H1 (cell line): ENCODE measurements around the gene ICA1. TPM values are rescaled to one million over a fixed set of nuclear protein-coding genes. Genes with fewer than 3 reads are reported as not detected.

ENCODE experiments used
- CTCF ChIA-PET: fragments of 300-600 bp; sonication (Branson Sonifier 250); formaldehyde crosslinking; loops from one replicate; lab custom pipeline; 2021; ENCODE audit not compliant: partially characterized antibody; lab: Charles Lee
- POLR2A ChIA-PET: fragments of 300-600 bp; sonication (Branson Sonifier 250); formaldehyde crosslinking; loops from one replicate; lab custom pipeline; 2021; ENCODE audit warnings: inconsistent platforms; ENCODE audit not compliant: partially characterized antibody; lab: Charles Lee
- DNase-seq, 2 experiments: peaks; one replicate each; pipeline versions ENCODE4 v3.0.0 to v3.0.0-alpha.2; 2010 to 2022; ENCODE audit warnings: low spot score in 2 of 2, low read depth in 1 of 2, mixed read lengths in 1 of 2
- FAIRE-seq: peaks from 2 replicates; lab custom pipeline; 2011; peaks lifted over from hg19 to GRCh38; lab: Jason Lieb, UNC
- H2AFZ ChIP-seq: 2 replicates; pipeline ENCODE4 v1.8.1; 2012; ENCODE audit warnings: low read length, inconsistent platforms
- H2AK5ac ChIP-seq: 2 replicates; pipeline ENCODE4 v1.6.1; 2013; ENCODE audit warnings: low read depth, low read length
- H2BK120ac ChIP-seq: replicated peaks from 2 replicates; pipeline ENCODE3; 2013; ENCODE audit warnings: low read depth, low read length, inconsistent platforms
- H2BK12ac ChIP-seq: 2 replicates; pipeline ENCODE4 v1.6.1; 2013; ENCODE audit warnings: low read depth, low read length
- H2BK15ac ChIP-seq: 2 replicates; pipeline ENCODE4 v1.6.1; 2013; ENCODE audit warnings: low read length
- H2BK20ac ChIP-seq: 2 replicates; pipeline ENCODE4 v1.6.1; 2013; ENCODE audit warnings: low read length
- H2BK5ac ChIP-seq: 2 replicates; pipeline ENCODE4 v1.6.1; 2013; ENCODE audit warnings: low read depth, low read length
- H3K14ac ChIP-seq: 2 replicates; pipeline ENCODE4 v1.6.1; 2013; ENCODE audit warnings: inconsistent platforms; ENCODE audit not compliant: insufficient read length
- H3K18ac ChIP-seq: 2 replicates; pipeline ENCODE4 v1.6.1; 2013; ENCODE audit warnings: low read length; ENCODE audit errors: extremely low read depth
- H3K23ac ChIP-seq: 2 replicates; pipeline ENCODE4 v1.6.1; 2013; ENCODE audit warnings: inconsistent platforms; ENCODE audit not compliant: insufficient read length
- H3K23me2 ChIP-seq: 2 replicates; pipeline ENCODE4 v1.6.1; 2013; ENCODE audit warnings: low read depth, low read length
- H3K27ac ChIP-seq: 2 replicates; pipeline ENCODE4 v1.6.1; 2011; ENCODE audit warnings: low read depth, low read length, inconsistent platforms
- H3K27me3 ChIP-seq, 4 experiments: replicated peaks in 1 of 4; 1 replicate in 1 of 4; 2 replicates in 3 of 4; pipeline versions ENCODE4 v1.6.1 to v1.8.1; 2011 to 2013; ENCODE audit warnings: low read length in 3 of 4, mild to moderate bottlenecking in 3 of 4, inconsistent platforms in 2 of 4, mixed read lengths in 2 of 4, moderate library complexity in 1 of 4; ENCODE audit not compliant: control insufficient read depth in 3 of 4, insufficient read depth in 3 of 4; ENCODE audit errors: extremely low read depth in 1 of 4
- H3K36me3 ChIP-seq, 4 experiments: 2 replicates each; pipeline versions ENCODE4 v1.6.1 to v1.8.1; 2011 to 2013; ENCODE audit warnings: mild to moderate bottlenecking in 4 of 4, low read length in 3 of 4, moderate library complexity in 2 of 4, control low read depth in 1 of 4, inconsistent platforms in 1 of 4; ENCODE audit not compliant: insufficient read depth in 4 of 4, control insufficient read depth in 2 of 4
- H3K4ac ChIP-seq: replicated peaks from 2 replicates; pipeline ENCODE3; 2013; ENCODE audit warnings: low read length, low read depth, mixed read lengths, inconsistent platforms; ENCODE audit not compliant: insufficient read length
- H3K4me1 ChIP-seq, 4 experiments: replicated peaks in 1 of 4; 1 replicate in 1 of 4; 2 replicates in 3 of 4; pipeline versions ENCODE4 v1.6.1 to v1.8.1; 2011 to 2013; ENCODE audit warnings: low read length in 3 of 4, inconsistent platforms in 2 of 4, mixed read lengths in 1 of 4; ENCODE audit not compliant: insufficient read depth in 4 of 4, control insufficient read depth in 3 of 4
- H3K4me2 ChIP-seq, 2 experiments: 2 replicates each; pipeline versions ENCODE4 v1.6.1 to v1.8.1; 2011 to 2013; ENCODE audit warnings: low read depth in 2 of 2, low read length in 2 of 2, control low read depth in 1 of 2, inconsistent platforms in 1 of 2, mild to moderate bottlenecking in 1 of 2; ENCODE audit not compliant: insufficient read depth in 1 of 2
- H3K4me3 ChIP-seq, 4 experiments: fragments of 200-600, 300-600 bp in 1 of 4; sonication (generic), shearing (Covaris generic), sonication (Bioruptor Twin) in 1 of 4; 2 replicates each; pipeline versions ENCODE4 v1.5.1 to v1.8.1; 2011 to 2016; ENCODE audit warnings: low read length in 4 of 4, low read depth in 3 of 4, control low read depth in 2 of 4, inconsistent platforms in 2 of 4, mild to moderate bottlenecking in 2 of 4, mixed read lengths in 1 of 4, moderate library complexity in 1 of 4; ENCODE audit not compliant: insufficient read depth in 2 of 4; ENCODE audit errors: extremely low read depth in 1 of 4
- H3K56ac ChIP-seq: replicated peaks from 2 replicates; pipeline ENCODE3; 2013; ENCODE audit warnings: low read depth, mild to moderate bottlenecking, mixed read lengths, low read length, inconsistent platforms; ENCODE audit not compliant: insufficient read length
- H3K79me1 ChIP-seq: 2 replicates; pipeline ENCODE4 v1.6.1; 2013; ENCODE audit warnings: low read depth, low read length, control low read depth
- H3K79me2 ChIP-seq, 2 experiments: 2 replicates each; pipeline versions ENCODE4 v1.6.1 to v1.8.1; 2012 to 2013; ENCODE audit warnings: low read length in 2 of 2, mild to moderate bottlenecking in 2 of 2, inconsistent platforms in 1 of 2; ENCODE audit not compliant: insufficient read depth in 2 of 2, control insufficient read depth in 1 of 2
- H3K9ac ChIP-seq, 4 experiments: replicated peaks in 1 of 4; 1 replicate in 1 of 4; 2 replicates in 3 of 4; pipeline versions ENCODE4 v1.6.1 to v1.8.1; 2011 to 2013; ENCODE audit warnings: low read depth in 3 of 4, low read length in 3 of 4, control low read depth in 2 of 4, mild to moderate bottlenecking in 2 of 4, moderate library complexity in 2 of 4, inconsistent platforms in 1 of 4; ENCODE audit errors: extremely low read depth in 1 of 4
- H3K9me3 ChIP-seq, 2 experiments: 2 replicates each; pipeline versions ENCODE4 v1.6.1 to v1.8.1; 2012 to 2013; ENCODE audit warnings: mild to moderate bottlenecking in 2 of 2, moderate library complexity in 2 of 2, control low read depth in 1 of 2, inconsistent platforms in 1 of 2, low read depth in 1 of 2, low read length in 1 of 2, mixed read lengths in 1 of 2; ENCODE audit not compliant: insufficient read depth in 2 of 2
- H4K20me1 ChIP-seq, 2 experiments: replicated peaks in 1 of 2; 2 replicates each; pipeline versions ENCODE3 to v1.8.1; 2011 to 2013; ENCODE audit warnings: inconsistent platforms in 2 of 2, low read length in 2 of 2, mild to moderate bottlenecking in 1 of 2; ENCODE audit not compliant: insufficient read depth in 2 of 2, control insufficient read depth in 1 of 2
- H4K5ac ChIP-seq: 2 replicates; pipeline ENCODE4 v1.6.1; 2013; ENCODE audit warnings: low read length, low read depth, mixed read lengths, inconsistent platforms; ENCODE audit not compliant: insufficient read length
- H4K8ac ChIP-seq: 2 replicates; pipeline ENCODE4 v1.8.0; 2013; ENCODE audit warnings: mild to moderate bottlenecking, moderate library complexity, low read length, inconsistent platforms; ENCODE audit not compliant: insufficient read depth; ENCODE audit errors: extremely low read depth
- H4K91ac ChIP-seq: replicated peaks from 2 replicates; pipeline ENCODE3; 2013; ENCODE audit warnings: low read length, mixed read lengths, inconsistent platforms; ENCODE audit not compliant: insufficient read length
- ATF3 ChIP-seq: IDR thresholded peaks from 2 replicates; pipeline ENCODE4 v1.6.1; 2011; ENCODE audit warnings: low read depth, mild to moderate bottlenecking, low read length; ENCODE audit not compliant: insufficient read depth
- BCL11A ChIP-seq, 2 experiments: IDR thresholded peaks; one replicate each; pipeline ENCODE4 v1.6.1; 2011; ENCODE audit warnings: low read depth in 2 of 2, low read length in 2 of 2, mild to moderate bottlenecking in 2 of 2
- CEBPB ChIP-seq: IDR thresholded peaks from 2 replicates; pipeline ENCODE4 v1.6.1; 2012; ENCODE audit warnings: low read depth, low read length
- JUND ChIP-seq: IDR thresholded peaks from 2 replicates; pipeline ENCODE4 v1.6.1; 2011; ENCODE audit warnings: mild to moderate bottlenecking, improper control_type of control experiment, low read length
- MAX ChIP-seq: IDR thresholded peaks from 2 replicates; pipeline ENCODE4 v1.6.1; 2012; ENCODE audit warnings: inconsistent platforms
- NRF1 ChIP-seq: IDR thresholded peaks from 2 replicates; pipeline ENCODE4 v1.6.1; 2011; ENCODE audit warnings: mild to moderate bottlenecking, low read depth, low read length, improper control_type of control experiment
- PHF8 ChIP-seq: fragments of 200-600 bp; sonication (generic); conservative IDR thresholded peaks from 2 replicates; pipeline ENCODE4 v1.7.1; 2012; ENCODE audit warnings: low read depth, mild to moderate bottlenecking, inconsistent platforms, low read length, moderate library complexity
- POLR2A ChIP-seq, 2 experiments: IDR thresholded peaks; 1 replicate in 1 of 2; 2 replicates in 1 of 2; pipeline ENCODE4 v1.6.1; 2011; ENCODE audit warnings: low read depth in 2 of 2, low read length in 2 of 2, mild to moderate bottlenecking in 2 of 2; ENCODE audit errors: control extremely low read depth in 1 of 2
- RBBP5 ChIP-seq: IDR thresholded peaks from 2 replicates; pipeline ENCODE4 v1.7.1; 2012; ENCODE audit warnings: low read depth, mild to moderate bottlenecking, inconsistent platforms, low read length, moderate library complexity, borderline replicate concordance
- RNF2 ChIP-seq: fragments of 200-900, 300-1000 bp; sonication (generic); IDR thresholded peaks from 2 replicates; pipeline ENCODE4 v1.7.1; 2016; ENCODE audit warnings: borderline replicate concordance, low read depth, mild to moderate bottlenecking, antibody characterized with exemption, low read length; ENCODE audit not compliant: poor library complexity, severe bottlenecking; ENCODE audit errors: missing control alignments
- SIN3A ChIP-seq, 2 experiments: IDR thresholded peaks in 1 of 2; conservative IDR thresholded peaks in 1 of 2; 2 replicates each; pipeline ENCODE4 v1.6.1; 2011 to 2012; ENCODE audit warnings: low read length in 2 of 2, improper control_type of control experiment in 1 of 2, low read depth in 1 of 2, mild to moderate bottlenecking in 1 of 2
- TBP ChIP-seq: IDR thresholded peaks from 2 replicates; pipeline ENCODE4 v1.6.1; 2011; ENCODE audit warnings: low read depth, low read length, improper control_type of control experiment
- WGBS, 2 experiments: shearing (Covaris generic) in 1 of 2; methylation state at CpG; one replicate each; pipeline versions ENCODE4 v1.1.6 to v1.1.7; 2013 to 2015; ENCODE audit warnings: low lambda C conversion rate in 2 of 2, mixed read lengths in 2 of 2, inconsistent platforms in 1 of 2, low coverage in 1 of 2, missing lambda C conversion rate in 1 of 2; ENCODE audit not compliant: insufficient replicate concordance in 2 of 2, insufficient coverage in 1 of 2, insufficient read length in 1 of 2; ENCODE audit errors: extremely low coverage in 1 of 2, missing lambda C conversion rate in 1 of 2; 5-methylcytosine and 5-hydroxymethylcytosine counted together
- polyA plus RNA-seq, 7 experiments: library from polyadenylated mRNA; depleted of rRNA in 3 of 7; stranded (reverse) in 5 of 7; unstranded in 2 of 7; fragments of >200 nt in 5 of 7; fragments of 200-250 nt in 2 of 7; gene quantifications; 1 replicate in 5 of 7; 2 replicates in 1 of 7; 4 replicates in 1 of 7; pipeline versions ENCODE4 v1.2.1 to v1.2.3, GENCODE V29; 2011 to 2013; ENCODE audit warnings: missing spikeins in 2 of 7, mixed read lengths in 2 of 7
- total RNA-seq: library from RNA; stranded (reverse); fragmentation: NEBNext Ultra II Directional; extraction: Animal tissue kit (Norgen Biotek cat#: 25700); gene quantifications from 2 replicates; pipeline ENCODE4 v1.2.1, GENCODE V29; 2021

Gene ICA1
- total and polyA plus RNA-seq, 2 of the 8 experiments (the other 6 are each of a cell fraction or from before 2014, with no cell fraction given): 14.9 to 37.1 TPM

- Histone ChIP-seq H3K23me2 (no peaks in the 10 kb centered on the region), H2BK120ac (no peak overlapping the region), H3K4ac (no peak overlapping the region), H2AK5ac (no peak overlapping the region), H3K18ac (no peak overlapping the region), H3K4me3 (no peak overlapping the region), H3K4me1 (no peaks in the 10 kb centered on the region), H3K79me1 (no peaks in the 10 kb centered on the region), H2AFZ (no peak overlapping the region), H3K9ac (no peak overlapping the region), H4K91ac (no peak overlapping the region), H3K14ac (no peak overlapping the region), H3K27me3 (no peaks in the 10 kb centered on the region), H3K56ac (no peak overlapping the region), H3K36me3 (no peaks in the 10 kb centered on the region; a peak in 1 of 8 replicates), H4K5ac (no peak overlapping the region), H3K9me3 (no peaks in the 10 kb centered on the region), H3K4me2 (no peak overlapping the region), H3K23ac (no peak overlapping the region), H3K79me2 (no peaks in the 10 kb centered on the region; a peak in 1 of 4 replicates), H2BK5ac (no peak overlapping the region), H2BK15ac (no peak overlapping the region), H2BK12ac (no peak overlapping the region), H3K27ac (no peak overlapping the region), H4K8ac (no peak overlapping the region), H4K20me1 (no peaks in the 10 kb centered on the region), H2BK20ac (no peak overlapping the region)
- POLR2A ChIA-PET: no interaction called here
- CTCF ChIA-PET: no interaction called here
- no peak for DNase-seq
- 92% methylated on average over 8 of the region's 8 CpGs; no CpG with 5 or more reads in 1 of the 2 experiments for WGBS, 2 experiments
- FAIRE-seq: no peak
- TF ChIP-seq MAX (no peak), CEBPB (no peak), BCL11A (IDR thresholded peaks at IDR 0.05; ENCODE audit: low read depth in 2 of 2, low read length in 2 of 2) (no peak), NRF1 (no peak), RNF2 (no peak), RBBP5 (no peak), POLR2A (IDR thresholded peaks at IDR 0.05; ENCODE audit: control extremely low read depth in 1 of 2, low read depth in 2 of 2, low read length in 2 of 2) (no peak), SIN3A (conservative IDR thresholded peaks at IDR 0.05 in 1 of 2, IDR thresholded peaks at IDR 0.05 in 1 of 2; ENCODE audit: low read depth in 1 of 2, low read length in 2 of 2) (no peak), JUND (no peak), TBP (no peak), ATF3 (no peak), PHF8 (no peak)
These were observed 28.7 kb downstream of the ICA1 start for GRCh38 chr7:8232999-8233847.
